ENCODE results near the gene PEX11G.

PEX11G gene

GRCh38 chr19:7427944-7428343 is 60.9 kb downstream of the PEX11G start:
- Histone ChIP-seq H4K20me1 (peaks cover 54 to 100% (median 66%) of the 10 kb centered on the region in 11 experiments; a peak in 20 of 22 replicates), H3K27me3 (no peaks in the 10 kb centered on the region), H3K36me3 (peaks cover 65 to 100% (median 96%) of the 10 kb centered on the region in 11 experiments), H3K4me3 (no peak overlapping the region), H3K9ac (no peak overlapping the region; a peak in 1 of 22 replicates), H3K27ac (no peak overlapping the region), H3K9me3 (replicated peaks in 1 of 11) (no peaks in the 10 kb centered on the region), H3K4me2 (no peak overlapping the region), H3K4me1 (no peaks in the 10 kb centered on the region; a peak in 1 of 20 replicates)
- no peak for TF ChIP-seq Cebpa-rat (IDR thresholded peaks at IDR 0.05)

- H3K27ac ChIP-seq, result no peak overlapping the region; a peak in 1 of 22 replicates
- H3K4me3 ChIP-seq, result no peak overlapping the region
- H3K4me2 ChIP-seq, result no peak overlapping the region
- H3K36me3 ChIP-seq, result peaks cover 66 to 100% (median 96%) of the 10 kb centered on the region in 11 experiments
- H3K4me1 ChIP-seq, result no peaks in the 10 kb centered on the region; a peak in 1 of 20 replicates
- H4K20me1 ChIP-seq, result peaks cover 54 to 95% (median 75%) of the 10 kb centered on the region in 11 experiments; a peak in 20 of 22 replicates
- H3K9me3 ChIP-seq (replicated peaks in 1 of 11), result no peaks in the 10 kb centered on the region
- no peaks in the 10 kb centered on the region for H3K27me3 ChIP-seq
- no peak overlapping the region for H3K9ac ChIP-seq
- no peak for TF ChIP-seq Cebpa-rat (IDR thresholded peaks at IDR 0.05)
Observed at GRCh38 chr19:7426986-7427385, 61.8 kb downstream of the PEX11G start.
